Stimulated activated CD8-positive, alpha-beta memory T cell treated with anti-CD3 and anti-CD28 coated beads, Interleukin-15, amount 100 ng/mL, for 48 hours (primary cell): Measurements from ENCODE around the gene HIBADH.

Experiments
- DNase-seq, 2 donors: peaks; one replicate each; pipeline ENCODE4 v3.0.0-alpha.2; 2020; ENCODE audit warnings: low read depth in 2 of 2

Gene HIBADH

GRCh38 chr7:27501001-27501400, 161.7 kb downstream of the HIBADH start:
- no peak for DNase-seq

- no peak for DNase-seq
These were observed 170.5 kb downstream of the HIBADH start for GRCh38 chr7:27492224-27492623.

GRCh38 chr7:27491534-27491933, 171.1 kb downstream of the HIBADH start:
- no peak for DNase-seq

GRCh38 chr7:27487509-27487908, 175.2 kb downstream of the HIBADH start:
- no peak for DNase-seq

- DNase-seq: no peak
These were observed 178.2 kb downstream of the HIBADH start for GRCh38 chr7:27484451-27484850.

GRCh38 chr7:27482219-27482618, 180.5 kb downstream of the HIBADH start:
- DNase-seq: no peak

- DNase-seq: no peak
These were observed 184.1 kb downstream of the HIBADH start for GRCh38 chr7:27478556-27478955.

- no peak for DNase-seq
These were observed 184.6 kb downstream of the HIBADH start for GRCh38 chr7:27478084-27478483.

- DNase-seq: no peak
These were observed 186.2 kb downstream of the HIBADH start for GRCh38 chr7:27476493-27476892.
